OCI-LY3 (cell line): ENCODE data around the gene SULT1A1.
"Not testable (repeated sequence)": the region's sequence is repeated elsewhere in the genome, so short reads cannot be mapped to it uniquely, and the experiment has no call there.

Source experiments
- H2AFZ ChIP-seq: fragments of 200-600, 300-600 bp; shearing (Covaris generic); 2 replicates; pipeline ENCODE4 v1.6.0; 2014; ENCODE audit warnings: antibody characterized with exemption, low read depth, low read length
- H3K27ac ChIP-seq: fragments of 200-600, 300-600 bp; sonication (generic); 2 replicates; pipeline ENCODE4 v1.5.1; 2014; ENCODE audit warnings: mild to moderate bottlenecking, low read length, moderate library complexity, mixed read lengths
- H3K27me3 ChIP-seq: fragments of 200-600, 300-600 bp; sonication (generic); 2 replicates; pipeline ENCODE4 v1.6.1; 2014; ENCODE audit warnings: low read depth, low read length, mixed read lengths
- H3K36me3 ChIP-seq: fragments of 200-600, 300-600 bp; sonication (generic); replicated peaks from 2 replicates; pipeline ENCODE3; 2014; ENCODE audit warnings: low read depth, low read length, mixed read lengths
- H3K4me1 ChIP-seq: fragments of 300-600, 200-600 bp; sonication (generic); 2 replicates; pipeline ENCODE4 v1.6.1; 2014; ENCODE audit warnings: low read length, mixed read lengths
- H3K4me2 ChIP-seq: fragments of 200-600, 300-600 bp; sonication (generic); 2 replicates; pipeline ENCODE4 v1.6.1; 2014; ENCODE audit warnings: low read length, mixed read lengths
- H3K4me3 ChIP-seq: fragments of 300-600, 200-600 bp; sonication (generic); 2 replicates; pipeline ENCODE4 v1.5.1; 2014; ENCODE audit warnings: antibody characterized with exemption, mild to moderate bottlenecking, low read length, moderate library complexity
- H3K79me2 ChIP-seq: fragments of 300-600, 200-600 bp; shearing (Covaris generic); 2 replicates; pipeline ENCODE4 v1.6.1; 2014; ENCODE audit warnings: mild to moderate bottlenecking, low read length, mixed read lengths
- H3K9ac ChIP-seq: fragments of 300-600, 200-600 bp; shearing (Covaris generic); 2 replicates; pipeline ENCODE4 v1.6.0; 2014; ENCODE audit warnings: mild to moderate bottlenecking, low read length, moderate library complexity
- H3K9me3 ChIP-seq: fragments of 200-600, 300-600 bp; shearing (Covaris generic); 2 replicates; pipeline ENCODE4 v1.6.1; 2014; ENCODE audit warnings: low read length, mixed read lengths; ENCODE audit not compliant: insufficient read depth
- H4K20me1 ChIP-seq: fragments of 200-600, 300-600 bp; sonication (generic); 2 replicates; pipeline ENCODE4 v1.6.1; 2016; ENCODE audit warnings: low read length, mixed read lengths; ENCODE audit not compliant: insufficient read depth
- CTCF ChIP-seq: fragments of 200-600, 300-600 bp; sonication (generic); IDR thresholded peaks from 2 replicates; pipeline ENCODE4 v1.5.1; 2014; ENCODE audit warnings: antibody characterized with exemption, low read length, low read depth
- EZH2phosphoT487 ChIP-seq: fragments of 200-600 bp; shearing (Covaris generic); IDR thresholded peaks from 2 replicates; pipeline ENCODE4 v1.6.1; 2018; ENCODE audit warnings: antibody characterized with exemption, mixed run types, low read depth

Gene SULT1A1

GRCh38 chr16:28623172-28623711 is 13.4 kb upstream of the SULT1A1 start:
- H3K36me3 ChIP-seq, result no peaks in the 10 kb centered on the region
- TF ChIP-seq EZH2phosphoT487 (no peak), CTCF (no peak)
- no peaks in the 10 kb centered on the region for H3K9me3 ChIP-seq
- H2AFZ ChIP-seq, result no peak overlapping the region
- H3K4me3 ChIP-seq, result peak overlapping the region; percentile 76
- H3K9ac ChIP-seq, result peak overlapping the region; percentile 43; the same call in 1 of the 2 replicates
- no peaks in the 10 kb centered on the region for H3K4me1 ChIP-seq
- no peaks in the 10 kb centered on the region for H3K79me2 ChIP-seq
- no peaks in the 10 kb centered on the region for H4K20me1 ChIP-seq
- H3K27ac ChIP-seq, result no peak overlapping the region
- peak overlapping the region; percentile 46 for H3K4me2 ChIP-seq
- no peaks in the 10 kb centered on the region for H3K27me3 ChIP-seq

GRCh38 chr16:28622532-28623171 is 12.8 kb upstream of the SULT1A1 start:
- Histone ChIP-seq H3K9ac (peak overlapping the region; percentile 43; the same call in 1 of the 2 replicates), H3K4me2 (peak overlapping the region; percentile 46), H3K4me3 (peak overlapping the region; percentile 76)
- H3K27ac ChIP-seq, H3K4me1 ChIP-seq, H3K9me3 ChIP-seq, H2AFZ ChIP-seq, H3K79me2 ChIP-seq, H3K36me3 ChIP-seq, H4K20me1 ChIP-seq, H3K27me3 ChIP-seq: not testable (repeated sequence)

GRCh38 chr16:28621481-28622155 is 11.8 kb upstream of the SULT1A1 start:
- no peak overlapping the region for H3K27ac ChIP-seq
- H4K20me1 ChIP-seq, result no peaks in the 10 kb centered on the region
- no peak overlapping the region for H3K4me3 ChIP-seq
- H3K79me2 ChIP-seq, result no peaks in the 10 kb centered on the region
- no peak overlapping the region for H2AFZ ChIP-seq
- no peak overlapping the region for H3K9ac ChIP-seq
- TF ChIP-seq EZH2phosphoT487 (no peak), CTCF (no peak)
- H3K27me3 ChIP-seq, result no peaks in the 10 kb centered on the region
- peaks cover 9% of the 10 kb centered on the region for H3K4me1 ChIP-seq
- no peaks in the 10 kb centered on the region for H3K36me3 ChIP-seq
- no peak overlapping the region for H3K4me2 ChIP-seq
- H3K9me3 ChIP-seq, result no peaks in the 10 kb centered on the region

GRCh38 chr16:28620316-28620715 is 10.5 kb upstream of the SULT1A1 start:
- H2AFZ ChIP-seq, H3K4me3 ChIP-seq, H3K36me3 ChIP-seq, H3K27ac ChIP-seq, H3K79me2 ChIP-seq, H3K4me1 ChIP-seq, H3K9me3 ChIP-seq, H3K9ac ChIP-seq, H4K20me1 ChIP-seq, H3K4me2 ChIP-seq, H3K27me3 ChIP-seq: not testable (repeated sequence)

- H3K79me2 ChIP-seq, result no peaks in the 10 kb centered on the region
- TF ChIP-seq CTCF, result no peak
- no peak for TF ChIP-seq EZH2phosphoT487
- H2AFZ ChIP-seq, result no peak overlapping the region
- no peaks in the 10 kb centered on the region for H3K9me3 ChIP-seq
- peaks cover 9% of the 10 kb centered on the region for H3K4me1 ChIP-seq
- H3K27ac ChIP-seq, result no peak overlapping the region
- H3K9ac ChIP-seq, result no peak overlapping the region
- H3K4me3 ChIP-seq, result no peak overlapping the region
- H3K4me2 ChIP-seq, result peak overlapping the region; percentile 7; the same call in 1 of the 2 replicates
- H3K27me3 ChIP-seq, result no peaks in the 10 kb centered on the region
- no peaks in the 10 kb centered on the region for H4K20me1 ChIP-seq
- H3K36me3 ChIP-seq, result no peaks in the 10 kb centered on the region
Observed at GRCh38 chr16:28617874-28618273, 8.0 kb upstream of the SULT1A1 start.
